IPS-15b (cell line): ENCODE results near the gene UBE2E2.

Source experiments
- H3K27me3 ChIP-seq: one replicate; pipeline ENCODE4 v1.6.1; 2013; ENCODE audit warnings: low read length; ENCODE audit not compliant: control insufficient read depth, insufficient read depth
- H3K36me3 ChIP-seq: one replicate; pipeline ENCODE4 v1.6.1; 2013; ENCODE audit warnings: low read length; ENCODE audit not compliant: control insufficient read depth, insufficient read depth
- H3K4me1 ChIP-seq: one replicate; pipeline ENCODE4 v1.6.1; 2013; ENCODE audit warnings: mild to moderate bottlenecking, low read length; ENCODE audit not compliant: control insufficient read depth, insufficient read depth
- H3K4me3 ChIP-seq: one replicate; pipeline ENCODE4 v1.5.1; 2013; ENCODE audit warnings: low read depth, low read length
- H3K9ac ChIP-seq: one replicate; pipeline ENCODE4 v1.6.1; 2013; ENCODE audit warnings: low read depth, mild to moderate bottlenecking, low read length
- H3K9me3 ChIP-seq: one replicate; pipeline ENCODE4 v1.6.1; 2013; ENCODE audit warnings: mild to moderate bottlenecking, low read length; ENCODE audit not compliant: control insufficient read depth, insufficient read depth

Gene UBE2E2

GRCh38 chr3:23459465-23459864 lies 256.3 kb downstream of the UBE2E2 start:
- Histone ChIP-seq H3K4me1 (no peaks in the 10 kb centered on the region), H3K4me3 (no peak overlapping the region), H3K9ac (no peak overlapping the region), H3K9me3 (no peaks in the 10 kb centered on the region), H3K36me3 (no peaks in the 10 kb centered on the region), H3K27me3 (no peaks in the 10 kb centered on the region)

DNA sequence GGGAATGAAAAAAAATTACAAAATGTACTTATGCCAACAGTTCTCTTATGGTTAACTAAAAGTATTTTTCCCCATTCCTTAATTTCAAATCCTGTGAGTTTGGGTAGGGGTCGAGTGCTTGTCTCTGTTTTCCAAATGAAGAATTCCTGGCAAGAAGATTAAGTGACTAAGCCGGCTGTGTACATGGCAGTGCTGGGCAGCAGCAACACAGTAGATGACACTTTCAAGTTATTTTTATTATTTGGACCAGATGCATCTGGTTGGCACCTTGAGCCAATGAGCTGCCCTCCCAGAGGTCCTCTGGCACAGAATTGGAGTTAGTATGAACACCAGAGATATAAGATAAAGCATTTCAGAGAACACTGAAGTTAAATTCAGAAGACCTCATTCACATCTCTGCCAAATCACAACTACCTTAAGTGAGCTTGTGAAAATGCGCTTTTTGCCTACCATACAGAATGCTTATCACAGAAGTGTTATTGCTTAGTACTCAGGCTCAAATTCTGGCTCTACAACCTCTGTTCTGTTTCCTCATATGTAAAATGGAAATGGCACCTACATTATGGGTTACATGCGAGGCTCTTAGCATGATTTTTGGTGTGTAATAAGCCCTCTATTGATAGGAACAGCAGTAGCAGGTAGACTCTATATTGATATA lies 256.9 kb downstream of the UBE2E2 start:
- peaks cover 3% of the 10 kb centered on the region for H3K4me1 ChIP-seq

GRCh38 chr3:23461069-23461468 lies 257.9 kb downstream of the UBE2E2 start:
- Histone ChIP-seq H3K27me3 (no peaks in the 10 kb centered on the region), H3K36me3 (no peaks in the 10 kb centered on the region), H3K9me3 (no peaks in the 10 kb centered on the region), H3K4me3 (no peak overlapping the region), H3K4me1 (peaks cover 4% of the 10 kb centered on the region), H3K9ac (no peak overlapping the region)

More for the DNA sequence above, 256.9 kb downstream of the UBE2E2 start:
- Histone ChIP-seq H3K4me3 (no peak overlapping the region), H3K27me3 (no peaks in the 10 kb centered on the region), H3K36me3 (no peaks in the 10 kb centered on the region), H3K9ac (no peak overlapping the region), H3K9me3 (no peaks in the 10 kb centered on the region)

- H3K9me3 ChIP-seq, result no peaks in the 10 kb centered on the region
- no peak overlapping the region for H3K9ac ChIP-seq
- no peaks in the 10 kb centered on the region for H3K36me3 ChIP-seq
- no peak overlapping the region for H3K4me3 ChIP-seq
- H3K4me1 ChIP-seq, result peaks cover 4% of the 10 kb centered on the region
- H3K27me3 ChIP-seq, result no peaks in the 10 kb centered on the region
Measured at GRCh38 chr3:23463791-23464190, 260.7 kb downstream of the UBE2E2 start.

DNA sequence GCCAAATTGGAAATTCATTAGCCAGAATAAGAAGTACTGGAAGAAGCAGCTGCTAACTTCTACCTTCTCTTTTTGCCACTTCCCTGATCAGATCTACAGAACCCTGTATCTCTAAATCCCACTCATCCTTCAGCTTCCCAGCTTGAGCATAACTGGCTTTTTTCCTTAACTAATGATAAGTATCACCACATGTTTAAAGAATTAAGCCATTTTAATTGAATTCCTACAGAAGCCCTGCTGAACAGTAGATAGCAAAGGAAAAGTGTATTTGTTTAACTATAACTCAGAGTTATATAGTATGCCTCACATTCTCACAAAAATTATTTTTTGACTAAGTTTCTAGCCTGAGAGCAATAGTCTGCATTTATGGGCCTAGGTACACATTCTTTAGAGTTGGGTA lies 262.4 kb downstream of the UBE2E2 start:
- no peaks in the 10 kb centered on the region for H3K9me3 ChIP-seq
- H3K4me3 ChIP-seq, result no peak overlapping the region
- peaks cover 4% of the 10 kb centered on the region for H3K4me1 ChIP-seq
- no peaks in the 10 kb centered on the region for H3K36me3 ChIP-seq
- no peak overlapping the region for H3K9ac ChIP-seq
- H3K27me3 ChIP-seq, result no peaks in the 10 kb centered on the region

GRCh38 chr3:23468203-23468602 lies 265.1 kb downstream of the UBE2E2 start:
- Histone ChIP-seq H3K27me3 (no peaks in the 10 kb centered on the region), H3K9me3 (no peaks in the 10 kb centered on the region), H3K36me3 (no peaks in the 10 kb centered on the region), H3K4me1 (peaks cover 7% of the 10 kb centered on the region), H3K4me3 (no peak overlapping the region), H3K9ac (no peak overlapping the region)

- no peaks in the 10 kb centered on the region for H3K27me3 ChIP-seq
- H3K4me1 ChIP-seq, result peaks cover 2% of the 10 kb centered on the region
- no peak overlapping the region for H3K9ac ChIP-seq
- no peaks in the 10 kb centered on the region for H3K9me3 ChIP-seq
- no peak overlapping the region for H3K4me3 ChIP-seq
- H3K36me3 ChIP-seq, result no peaks in the 10 kb centered on the region
Measured at GRCh38 chr3:23474580-23475357, 271.6 kb downstream of the UBE2E2 start.

- no peak overlapping the region for H3K9ac ChIP-seq
- H3K27me3 ChIP-seq, result no peaks in the 10 kb centered on the region
- no peaks in the 10 kb centered on the region for H3K9me3 ChIP-seq
- H3K4me3 ChIP-seq, result no peak overlapping the region
- no peaks in the 10 kb centered on the region for H3K36me3 ChIP-seq
- H3K4me1 ChIP-seq, result peaks cover 3% of the 10 kb centered on the region
Measured at GRCh38 chr3:23475446-23475845, 272.3 kb downstream of the UBE2E2 start.

- no peaks in the 10 kb centered on the region for H3K9me3 ChIP-seq
- H3K27me3 ChIP-seq, result no peaks in the 10 kb centered on the region
- H3K4me1 ChIP-seq, result peaks cover 11% of the 10 kb centered on the region
- no peak overlapping the region for H3K4me3 ChIP-seq
- H3K9ac ChIP-seq, result no peak overlapping the region
- no peaks in the 10 kb centered on the region for H3K36me3 ChIP-seq
Measured at GRCh38 chr3:23479026-23479425, 275.9 kb downstream of the UBE2E2 start.

GRCh38 chr3:23479615-23480328 lies 276.6 kb downstream of the UBE2E2 start:
- Histone ChIP-seq H3K9ac (no peak overlapping the region), H3K9me3 (no peaks in the 10 kb centered on the region), H3K36me3 (no peaks in the 10 kb centered on the region), H3K27me3 (no peaks in the 10 kb centered on the region), H3K4me3 (no peak overlapping the region), H3K4me1 (peaks cover 11% of the 10 kb centered on the region)

DNA sequence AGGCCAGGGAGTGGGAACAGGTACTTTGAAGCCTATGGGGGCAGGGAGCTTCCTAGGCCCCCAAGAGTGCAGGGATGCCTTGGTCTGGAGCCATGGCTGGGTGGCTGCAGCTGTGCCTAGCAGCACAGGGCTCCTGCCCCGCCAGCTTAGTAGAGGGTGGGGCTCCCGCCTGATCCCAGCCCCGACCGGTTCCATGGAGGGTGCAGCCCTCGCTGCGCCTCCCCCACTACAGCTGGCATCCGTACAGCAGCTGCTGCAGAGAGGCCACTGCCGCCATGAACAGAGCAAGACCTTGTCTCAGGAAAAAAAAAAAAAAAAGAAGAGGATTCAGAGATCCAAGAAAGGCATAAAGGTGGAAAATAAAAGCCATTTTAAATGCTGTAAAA lies 277.2 kb downstream of the UBE2E2 start:
- Histone ChIP-seq H3K36me3 (no peaks in the 10 kb centered on the region), H3K9ac (no peak overlapping the region), H3K4me1 (peaks cover 11% of the 10 kb centered on the region), H3K4me3 (no peak overlapping the region), H3K9me3 (no peaks in the 10 kb centered on the region), H3K27me3 (no peaks in the 10 kb centered on the region)
